GM21515 (cell line): Measurements from ENCODE around the gene RHOH.
"Not testable (repeated sequence)": the region's sequence is repeated elsewhere in the genome, so short reads cannot be mapped to it uniquely, and the experiment has no call there.

Source experiments
- ATAC-seq: cut with Tn5 transposase; IDR thresholded peaks from one replicate; pipeline ENCODE4 v1.9.1; 2021; ENCODE audit not compliant: unreplicated experiment

RHOH gene

DNA sequence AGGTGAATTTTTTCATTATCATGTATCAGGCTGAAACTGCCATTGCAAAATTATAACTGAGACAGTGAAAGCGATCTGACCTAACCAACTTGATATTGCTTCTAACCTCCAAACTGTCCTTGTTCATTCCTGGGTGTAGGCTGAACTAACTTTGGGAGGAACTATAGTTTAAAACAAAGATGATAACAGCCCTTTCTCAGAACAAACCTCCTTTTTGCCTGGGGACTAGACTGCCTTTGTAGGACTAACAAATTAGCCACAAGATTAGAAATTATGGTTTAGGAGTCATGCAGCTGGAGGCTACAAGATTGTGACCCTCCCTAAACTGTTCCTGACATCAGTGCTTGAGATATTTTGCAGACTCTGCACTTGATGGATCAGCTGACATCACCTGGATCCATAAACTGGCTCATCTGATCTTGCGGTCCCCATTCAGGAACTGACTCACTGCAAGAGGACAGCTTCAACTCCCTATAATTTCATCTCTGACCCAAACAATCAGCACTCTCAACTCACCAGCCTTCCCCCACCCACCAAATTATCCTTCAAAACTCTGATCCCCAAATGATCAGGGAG is 93.9 kb downstream of the RHOH start:
- not testable (repeated sequence) for ATAC-seq

DNA sequence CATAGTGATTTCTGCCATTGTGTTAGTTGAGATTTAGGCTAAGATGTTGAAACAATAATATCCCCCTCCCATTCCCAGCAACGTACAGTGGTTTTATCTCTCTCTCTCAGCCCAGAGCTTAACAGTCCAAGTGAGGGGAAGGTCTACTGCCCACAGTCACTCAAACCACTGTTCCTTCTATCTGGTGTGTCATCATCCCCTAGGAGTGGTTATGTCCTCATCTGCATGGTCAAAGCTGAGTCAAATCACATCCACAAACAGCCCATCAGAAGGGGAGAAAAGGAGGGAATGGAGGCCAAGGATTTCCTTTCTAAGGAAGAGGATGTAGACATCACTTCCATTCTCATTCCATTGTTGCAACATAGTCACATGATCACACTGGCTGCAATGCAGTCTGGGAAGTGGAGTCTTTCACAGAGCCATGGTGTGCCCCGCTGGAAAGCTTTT is 95.5 kb downstream of the RHOH start:
- ATAC-seq = no peak

DNA sequence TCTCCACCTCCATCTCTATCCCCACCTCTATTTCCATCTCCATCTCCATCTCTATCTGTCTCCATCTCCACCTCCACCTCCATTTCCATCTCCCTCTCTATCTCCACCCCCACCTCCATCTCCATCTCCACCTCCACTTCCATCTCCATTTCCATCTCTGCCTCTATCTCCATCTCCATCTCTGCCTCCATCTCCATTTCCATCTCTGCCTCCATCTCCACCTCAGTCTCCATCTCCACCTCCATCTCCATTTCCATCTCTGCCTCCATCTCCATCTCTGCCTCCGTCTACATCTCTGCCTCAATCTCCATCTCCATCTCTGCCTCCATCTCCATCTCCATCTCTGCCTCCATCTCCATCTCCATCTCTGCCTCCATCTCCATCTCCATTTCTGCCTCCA is 97.5 kb downstream of the RHOH start:
- ATAC-seq = no peak

DNA sequence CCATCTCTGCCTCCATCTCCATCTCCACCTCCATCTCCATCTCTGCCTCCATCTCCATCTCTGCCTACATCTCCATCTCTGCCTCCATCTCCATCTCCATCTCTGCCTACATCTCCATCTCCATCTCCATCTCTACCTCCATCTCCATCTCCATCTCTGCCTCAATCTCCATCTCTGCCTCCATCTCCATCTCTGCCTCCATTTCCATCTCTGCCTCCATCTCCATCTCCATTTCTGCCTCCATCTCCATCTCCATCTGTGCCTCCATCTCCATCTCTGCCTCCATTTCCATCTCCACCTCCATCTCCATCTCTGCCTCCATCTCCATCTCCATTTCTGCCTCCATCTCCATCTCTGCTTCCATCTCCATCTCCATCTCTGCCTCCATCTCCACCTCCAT is 98.2 kb downstream of the RHOH start:
- not testable (repeated sequence) for ATAC-seq

DNA sequence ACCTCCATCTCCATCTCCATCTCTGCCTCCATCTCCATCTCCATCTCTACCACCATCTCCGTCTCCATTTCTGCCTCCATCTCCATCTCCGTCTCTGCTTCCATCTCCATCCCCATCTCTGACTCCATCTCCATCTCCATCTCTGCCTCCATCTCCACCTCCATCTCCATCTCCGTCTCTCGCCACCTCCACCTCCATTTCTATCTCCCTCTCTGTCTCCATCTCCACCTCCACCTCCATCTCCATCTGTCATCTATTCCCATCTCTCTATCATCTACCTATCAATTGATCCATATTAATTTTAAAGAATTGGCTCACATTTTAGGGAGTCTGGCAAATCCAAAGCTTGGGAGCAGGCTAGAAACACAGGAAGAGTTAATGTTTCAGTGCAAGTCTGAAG is 98.7 kb downstream of the RHOH start:
- ATAC-seq = no peak
